HG02763 (cell line): Measurements from ENCODE around the gene LDLRAD3.

Experiments
- ATAC-seq: cut with Tn5 transposase; IDR thresholded peaks from one replicate; pipeline ENCODE4 v1.9.1; 2021; ENCODE audit warnings: mild to moderate bottlenecking, moderate library complexity; ENCODE audit not compliant: unreplicated experiment

LDLRAD3 gene

GRCh38 chr11:36126678-36127077 is 182.8 kb downstream of the LDLRAD3 start:
- ATAC-seq = no peak

DNA sequence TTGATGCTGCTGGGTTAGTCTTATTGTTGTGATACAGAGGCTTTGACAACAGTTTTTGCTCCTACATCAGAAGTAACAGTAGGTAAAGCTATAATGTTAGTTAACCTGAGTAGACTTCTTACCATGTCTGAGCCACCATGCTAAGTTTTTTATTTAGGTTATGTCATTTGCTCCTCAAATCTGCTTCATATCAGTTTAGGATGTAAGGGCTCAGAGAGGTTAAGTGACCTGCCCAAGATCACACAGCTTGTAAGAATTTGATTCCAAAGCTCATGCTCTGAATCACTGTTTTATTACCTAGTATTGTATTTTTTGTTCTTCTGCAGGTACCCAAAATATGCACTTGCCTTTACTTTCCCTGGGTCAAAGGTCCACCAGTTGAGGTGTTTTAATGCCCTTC is 183.7 kb downstream of the LDLRAD3 start:
- no peak for ATAC-seq

GRCh38 chr11:36129955-36130354 is 186.1 kb downstream of the LDLRAD3 start:
- no peak for ATAC-seq

DNA sequence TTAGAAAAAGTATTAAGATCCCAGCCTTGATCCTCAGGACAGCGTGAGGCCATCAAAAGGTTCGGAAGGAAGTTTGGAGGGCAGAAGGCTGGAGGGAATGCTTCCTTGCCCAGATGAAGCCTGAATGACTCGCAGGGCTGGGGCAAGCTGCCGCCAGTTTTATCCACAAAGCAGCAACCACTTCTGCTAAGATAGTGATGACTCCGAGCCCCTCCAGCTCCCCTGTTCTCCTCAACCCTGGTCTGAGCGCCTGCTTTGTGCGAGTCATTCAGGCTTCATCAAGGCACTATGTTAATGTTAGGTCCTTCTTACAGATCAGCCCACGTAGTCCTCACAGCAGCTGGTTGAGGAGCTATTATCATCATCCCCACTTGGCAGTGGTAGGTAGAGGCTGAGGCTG is 186.5 kb downstream of the LDLRAD3 start:
- ATAC-seq = no peak

DNA sequence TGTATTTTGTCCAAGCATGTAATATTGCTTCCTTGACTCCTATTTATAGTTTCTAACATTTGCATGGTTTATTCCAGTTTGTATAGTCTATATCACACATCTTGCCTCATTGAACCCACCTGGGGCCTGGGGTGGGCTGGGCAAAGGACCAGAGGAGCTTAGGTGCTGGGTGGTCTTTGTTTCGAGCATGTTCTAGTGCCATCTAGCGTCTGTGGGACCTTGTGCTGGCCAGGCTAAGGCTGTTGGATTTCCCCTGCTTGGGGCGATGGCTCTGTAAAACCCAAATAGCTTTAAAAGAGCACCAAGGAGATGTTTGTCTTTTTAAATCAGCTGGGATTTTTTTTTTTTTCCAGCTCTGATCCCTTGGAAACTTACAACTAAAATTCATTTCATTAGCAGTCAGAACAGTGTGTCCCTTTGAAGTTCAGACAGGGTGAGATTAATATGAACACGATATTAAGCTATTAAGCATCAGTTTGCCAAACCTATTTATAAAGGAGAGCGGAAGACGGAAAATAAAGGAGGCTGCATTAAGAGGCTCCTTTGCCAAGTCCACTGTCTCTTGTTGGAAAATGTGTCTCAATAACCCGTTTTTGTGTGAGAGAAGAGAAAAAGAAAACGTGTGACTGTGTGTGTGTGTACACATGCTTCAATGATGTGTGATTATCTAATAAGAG is 188.0 kb downstream of the LDLRAD3 start:
- no peak for ATAC-seq

DNA sequence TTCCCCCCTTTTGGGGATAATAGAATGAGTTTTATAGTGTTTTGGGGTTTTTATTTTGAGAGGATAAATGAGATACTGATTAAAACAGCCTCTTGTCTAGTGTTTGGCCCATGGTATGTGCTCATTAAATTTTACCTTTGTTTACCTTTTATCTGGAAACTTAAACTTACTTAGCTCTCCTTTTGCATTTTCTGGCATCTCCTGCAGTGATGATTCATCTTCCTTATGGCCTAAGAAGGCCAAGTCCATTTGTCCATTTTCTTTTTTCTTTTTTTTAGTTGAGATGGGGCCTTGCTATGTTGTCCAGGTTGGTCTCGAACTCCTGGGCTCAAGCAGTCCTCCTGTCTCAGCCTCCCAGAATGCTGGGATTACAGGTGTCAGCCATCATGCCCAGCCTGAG is 189.1 kb downstream of the LDLRAD3 start:
- no peak for ATAC-seq

GRCh38 chr11:36135076-36135475 is 191.2 kb downstream of the LDLRAD3 start:
- no peak for ATAC-seq

- ATAC-seq = no peak
Measured at GRCh38 chr11:36139767-36140166, 195.9 kb downstream of the LDLRAD3 start.

DNA sequence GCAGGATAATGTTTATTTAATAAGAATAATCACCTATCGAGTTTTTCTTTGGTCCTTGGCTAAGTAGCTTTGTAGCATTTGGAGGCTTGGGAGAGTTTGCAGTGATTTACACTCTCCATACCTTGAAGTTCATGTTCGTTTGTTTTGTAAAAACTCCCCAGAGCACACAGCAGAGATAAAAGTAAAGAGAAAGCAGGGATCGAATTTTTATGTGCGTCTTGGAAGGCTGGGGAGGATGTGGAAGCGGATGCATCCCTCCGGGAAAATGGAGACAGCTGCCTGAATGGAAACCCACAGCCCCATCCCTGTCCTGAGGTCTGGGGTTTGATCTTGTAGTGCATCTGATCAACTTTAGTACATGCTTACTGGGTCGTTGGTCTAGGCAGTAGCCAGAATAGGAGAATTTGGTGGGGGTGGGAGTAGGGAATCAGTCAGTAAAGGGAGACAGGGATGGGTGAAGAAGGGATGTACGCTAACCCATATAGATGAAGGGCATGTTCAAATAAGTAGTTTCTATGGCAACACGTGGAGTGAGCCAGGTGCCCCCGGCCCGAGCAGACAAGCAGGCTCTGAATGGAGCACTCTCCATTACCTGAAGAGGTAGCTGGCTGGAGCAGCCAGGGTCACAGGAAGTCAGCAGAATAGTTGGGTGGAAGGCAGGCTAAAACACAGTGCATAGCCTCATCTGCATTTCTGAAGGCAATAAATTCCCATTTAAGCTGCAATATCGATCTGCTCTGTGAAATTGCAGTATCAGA is 197.5 kb downstream of the LDLRAD3 start:
- ATAC-seq = no peak

GRCh38 chr11:36141956-36142355 is 198.1 kb downstream of the LDLRAD3 start:
- no peak for ATAC-seq

- no peak for ATAC-seq
Measured at GRCh38 chr11:36142439-36142838, 198.6 kb downstream of the LDLRAD3 start.

- no peak for ATAC-seq
Measured at GRCh38 chr11:36142879-36143278, 199.0 kb downstream of the LDLRAD3 start.

- ATAC-seq = no peak
Measured at GRCh38 chr11:36146437-36146836, 202.6 kb downstream of the LDLRAD3 start.

DNA sequence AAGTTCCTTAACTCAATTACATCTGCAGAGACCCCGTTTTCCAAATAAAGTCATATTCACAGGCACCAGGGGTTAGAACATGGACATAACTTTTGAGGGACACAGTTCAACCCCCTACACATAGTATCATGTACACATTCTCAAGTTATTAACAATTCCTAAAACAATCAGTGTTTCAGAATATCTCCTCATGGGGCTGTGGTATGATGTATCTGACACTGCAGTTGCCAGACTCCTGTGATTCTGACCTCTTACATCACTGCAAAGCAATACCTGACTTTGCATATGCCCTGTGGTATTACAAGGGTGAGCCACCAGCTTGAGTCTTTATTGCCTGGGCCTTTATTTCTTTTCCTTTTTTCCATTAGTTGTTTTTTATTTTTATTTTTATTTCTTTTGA is 203.6 kb downstream of the LDLRAD3 start:
- no peak for ATAC-seq

DNA sequence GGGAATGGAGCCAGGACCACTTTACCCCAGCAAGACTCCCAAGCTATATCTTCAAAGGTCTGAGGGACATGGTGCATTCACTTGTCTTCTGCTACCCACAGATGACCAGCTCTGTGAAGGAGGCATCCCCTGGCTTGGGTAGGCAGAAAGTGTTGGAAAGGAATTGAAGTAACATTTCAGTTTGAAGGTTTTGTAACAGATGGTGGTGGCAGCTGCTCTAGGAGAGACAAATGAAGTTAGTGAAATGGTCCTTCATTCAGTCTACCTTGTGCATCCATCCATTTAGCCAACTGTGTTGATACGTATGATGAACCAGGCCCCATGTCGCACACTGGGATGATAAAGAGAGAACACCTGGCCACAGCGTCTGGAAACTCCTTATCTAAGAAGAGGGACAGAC is 204.8 kb downstream of the LDLRAD3 start:
- no peak for ATAC-seq

GRCh38 chr11:36149538-36150242 is 205.8 kb downstream of the LDLRAD3 start:
- ATAC-seq = peak; percentile 82

DNA sequence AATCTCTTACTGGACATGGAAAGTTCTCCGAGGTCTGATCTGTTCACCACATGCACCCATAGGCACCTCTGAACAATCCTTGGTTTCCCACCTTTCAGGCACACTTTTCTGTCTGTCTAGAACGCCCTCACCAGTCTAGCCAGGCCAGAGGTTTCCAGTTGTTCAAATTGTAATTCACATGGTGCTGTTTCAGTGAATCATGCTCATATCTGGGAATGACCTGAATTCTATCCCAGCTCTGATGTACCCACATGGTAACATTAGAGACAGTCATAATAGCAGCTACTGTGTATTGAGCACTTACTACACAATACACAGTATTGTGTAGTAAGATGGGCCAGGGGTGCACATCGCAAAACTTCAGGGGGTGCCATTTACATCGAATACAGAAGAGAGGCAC is 207.1 kb downstream of the LDLRAD3 start:
- ATAC-seq = no peak

- no peak for ATAC-seq
Measured at GRCh38 chr11:36151933-36152580, 208.2 kb downstream of the LDLRAD3 start.

DNA sequence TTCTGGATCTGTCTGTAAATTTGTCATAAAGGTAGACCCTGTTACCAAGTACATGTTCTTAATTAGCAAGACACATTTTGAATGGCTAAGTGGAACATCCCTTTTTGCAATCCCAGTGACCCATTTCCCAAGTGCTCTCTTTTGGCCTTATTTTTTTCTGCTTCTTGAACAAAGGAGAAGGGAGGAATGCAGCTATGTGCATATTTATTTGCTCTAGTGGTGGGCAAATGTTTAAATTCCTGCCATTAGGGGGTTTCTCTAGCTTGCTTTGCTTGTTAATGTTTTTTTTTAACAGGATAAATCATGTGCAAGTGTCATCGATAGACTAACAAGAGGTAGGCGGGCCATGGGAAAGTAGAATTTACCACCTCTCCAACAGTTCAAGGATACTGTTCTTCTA is 209.7 kb downstream of the LDLRAD3 start:
- ATAC-seq = no peak

- ATAC-seq = no peak
Measured at GRCh38 chr11:36155124-36155561, 211.3 kb downstream of the LDLRAD3 start.

- no peak for ATAC-seq
Measured at GRCh38 chr11:36155770-36156160, 211.9 kb downstream of the LDLRAD3 start.
